GM18951 (cell line): Measurements from ENCODE around the gene KRT85.

Experiments used
- POLR2A ChIP-seq: IDR thresholded peaks from 4 replicates; pipeline ENCODE4 v1.6.1; 2011; ENCODE audit warnings: mild to moderate bottlenecking; ENCODE audit not compliant: insufficient read length, insufficient read depth; ENCODE audit errors: extremely low read depth
- in situ Hi-C: fragments of 300-500 bp; cut with MboI; formaldehyde crosslinking; loops from one replicate; pipeline ENCODE4 v1.12.0; 2022; ENCODE audit warnings: low sequenced_read_pairs, mixed read lengths, inconsistent platforms; ENCODE audit not compliant: unreplicated experiment

Gene KRT85

GRCh38 chr12:52364901-52365489, 2.3 kb downstream of the KRT85 start:
- in situ Hi-C loops: no loop called here
- TF ChIP-seq POLR2A: no peak

- in situ Hi-C loops: no loop called here
- TF ChIP-seq POLR2A: no peak
Observed at GRCh38 chr12:52364061-52364460, 3.2 kb downstream of the KRT85 start.

GRCh38 chr12:52363111-52363679, 4.1 kb downstream of the KRT85 start:
- no peak for TF ChIP-seq POLR2A
- in situ Hi-C loops: no loop called here

- in situ Hi-C loops: no loop called here
- TF ChIP-seq POLR2A: no peak
Observed at GRCh38 chr12:52362118-52362726, 5.1 kb downstream of the KRT85 start.

- no peak for TF ChIP-seq POLR2A
- in situ Hi-C loops: no loop called here
Observed at GRCh38 chr12:52361553-52361952, 5.7 kb downstream of the KRT85 start.

GRCh38 chr12:52360663-52361271, 6.5 kb downstream of the KRT85 start:
- in situ Hi-C loops: no loop called here
- TF ChIP-seq POLR2A: no peak

- in situ Hi-C loops: no loop called here
- no peak for TF ChIP-seq POLR2A
Observed at GRCh38 chr12:52360106-52360662, 7.1 kb downstream of the KRT85 start.

- in situ Hi-C loops: no loop called here
- no peak for TF ChIP-seq POLR2A
Observed at GRCh38 chr12:52359621-52360061, 7.6 kb downstream of the KRT85 start.

- TF ChIP-seq POLR2A: no peak
- in situ Hi-C loops: no loop called here
Observed at GRCh38 chr12:52358575-52359350, 8.5 kb downstream of the KRT85 start.

- in situ Hi-C loops: no loop called here
- no peak for TF ChIP-seq POLR2A
Observed at GRCh38 chr12:52356762-52357580, 10.3 kb downstream of the KRT85 start.

GRCh38 chr12:52356031-52356761, 11.1 kb downstream of the KRT85 start:
- in situ Hi-C loops: no loop called here
- no peak for TF ChIP-seq POLR2A

GRCh38 chr12:52355176-52355575, 12.1 kb downstream of the KRT85 start:
- in situ Hi-C loops: no loop called here
- no peak for TF ChIP-seq POLR2A
